ENCODE results near the gene COMMD10. TPM values are rescaled to one million over a fixed set of nuclear protein-coding genes. Genes with fewer than 3 reads are reported as not detected.

Gene COMMD10
- total RNA-seq, 1 donor from 2014 or later: 21.8 TPM

- Mint-ChIP-seq H3K27ac (no peak overlapping the region), H3K36me3 (ENCODE audit: low read depth) (no peaks in the 10 kb centered on the region), H3K27me3 (ENCODE audit: insufficient read depth) (no peaks in the 10 kb centered on the region), H3K4me3 (no peak overlapping the region), H3K9me3 (no peaks in the 10 kb centered on the region), H3K4me1 (ENCODE audit: low read depth) (peaks cover 9% of the 10 kb centered on the region)
- no peak for DNase-seq (ENCODE audit: low spot score)
- intact Hi-C loops (cut with micrococcal nuclease): no loop called here
These were observed 74.2 kb downstream of the COMMD10 start for GRCh38 chr5:116159006-116159405.

GRCh38 chr5:116174111-116174510, 89.3 kb downstream of the COMMD10 start:
- Mint-ChIP-seq H3K27me3 (ENCODE audit: insufficient read depth) (no peaks in the 10 kb centered on the region), H3K4me1 (ENCODE audit: low read depth) (no peaks in the 10 kb centered on the region), H3K4me3 (no peak overlapping the region), H3K36me3 (ENCODE audit: low read depth) (peaks cover 2% of the 10 kb centered on the region), H3K9me3 (peaks cover 19% of the 10 kb centered on the region), H3K27ac (no peak overlapping the region)
- no peak for DNase-seq (ENCODE audit: low spot score)
- intact Hi-C loops (cut with micrococcal nuclease): no loop called here

GRCh38 chr5:116176121-116176520, 91.3 kb downstream of the COMMD10 start:
- H3K36me3 Mint-ChIP-seq (ENCODE audit: low read depth): peaks cover 2% of the 10 kb centered on the region
- no peak overlapping the region for H3K4me3 Mint-ChIP-seq
- H3K9me3 Mint-ChIP-seq: peaks cover 11% of the 10 kb centered on the region
- no peaks in the 10 kb centered on the region for H3K27me3 Mint-ChIP-seq (ENCODE audit: insufficient read depth)
- intact Hi-C loops (cut with micrococcal nuclease): no loop called here
- no peak for DNase-seq (ENCODE audit: low spot score)
- no peak overlapping the region for H3K27ac Mint-ChIP-seq
- no peaks in the 10 kb centered on the region for H3K4me1 Mint-ChIP-seq (ENCODE audit: low read depth)

GRCh38 chr5:116178925-116179324, 94.1 kb downstream of the COMMD10 start:
- H3K36me3 Mint-ChIP-seq (ENCODE audit: low read depth): peaks cover 2% of the 10 kb centered on the region
- H3K27ac Mint-ChIP-seq: no peak overlapping the region
- H3K27me3 Mint-ChIP-seq (ENCODE audit: insufficient read depth): no peaks in the 10 kb centered on the region
- peaks cover 1% of the 10 kb centered on the region for H3K9me3 Mint-ChIP-seq
- no peaks in the 10 kb centered on the region for H3K4me1 Mint-ChIP-seq (ENCODE audit: low read depth)
- intact Hi-C loops (cut with micrococcal nuclease): no loop called here
- no peak overlapping the region for H3K4me3 Mint-ChIP-seq
- DNase-seq (ENCODE audit: low spot score): no peak

GRCh38 chr5:116209166-116209565, 124.3 kb downstream of the COMMD10 start:
- Mint-ChIP-seq H3K36me3 (ENCODE audit: low read depth) (no peaks in the 10 kb centered on the region), H3K4me1 (ENCODE audit: low read depth) (no peaks in the 10 kb centered on the region), H3K27ac (no peak overlapping the region), H3K9me3 (no peaks in the 10 kb centered on the region), H3K27me3 (ENCODE audit: insufficient read depth) (no peaks in the 10 kb centered on the region), H3K4me3 (no peak overlapping the region)
- intact Hi-C loops (cut with micrococcal nuclease): no loop called here
- DNase-seq (ENCODE audit: low spot score): no peak

- no peaks in the 10 kb centered on the region for H3K27me3 Mint-ChIP-seq (ENCODE audit: insufficient read depth)
- H3K9me3 Mint-ChIP-seq: no peaks in the 10 kb centered on the region
- intact Hi-C loops (cut with micrococcal nuclease): no loop called here
- DNase-seq (ENCODE audit: low spot score): no peak
- no peak overlapping the region for H3K27ac Mint-ChIP-seq
- no peaks in the 10 kb centered on the region for H3K36me3 Mint-ChIP-seq (ENCODE audit: low read depth)
- no peaks in the 10 kb centered on the region for H3K4me1 Mint-ChIP-seq (ENCODE audit: low read depth)
- H3K4me3 Mint-ChIP-seq: no peak overlapping the region
These were observed 127.4 kb downstream of the COMMD10 start for GRCh38 chr5:116212225-116212624.

- H3K27ac Mint-ChIP-seq: no peak overlapping the region
- H3K27me3 Mint-ChIP-seq (ENCODE audit: insufficient read depth): no peaks in the 10 kb centered on the region
- DNase-seq (ENCODE audit: low spot score): no peak
- H3K4me3 Mint-ChIP-seq: no peak overlapping the region
- no peaks in the 10 kb centered on the region for H3K9me3 Mint-ChIP-seq
- H3K36me3 Mint-ChIP-seq (ENCODE audit: low read depth): no peaks in the 10 kb centered on the region
- H3K4me1 Mint-ChIP-seq (ENCODE audit: low read depth): no peaks in the 10 kb centered on the region
- intact Hi-C loops (cut with micrococcal nuclease): no loop called here
These were observed 131.4 kb downstream of the COMMD10 start for GRCh38 chr5:116216246-116216645.

GRCh38 chr5:116225281-116225922, 140.6 kb downstream of the COMMD10 start:
- Mint-ChIP-seq H3K27ac (no peak overlapping the region), H3K4me3 (no peak overlapping the region), H3K36me3 (ENCODE audit: low read depth) (peaks cover 2% of the 10 kb centered on the region)

GRCh38 chr5:116229131-116229689, 144.4 kb downstream of the COMMD10 start:
- no peak for DNase-seq (ENCODE audit: low spot score)
- no peaks in the 10 kb centered on the region for H3K4me1 Mint-ChIP-seq (ENCODE audit: low read depth)
- H3K27me3 Mint-ChIP-seq (ENCODE audit: insufficient read depth): no peaks in the 10 kb centered on the region
- no peaks in the 10 kb centered on the region for H3K36me3 Mint-ChIP-seq (ENCODE audit: low read depth)
- no peak overlapping the region for H3K27ac Mint-ChIP-seq
- peaks cover 9% of the 10 kb centered on the region for H3K9me3 Mint-ChIP-seq
- intact Hi-C loops (cut with micrococcal nuclease): no loop called here
- no peak overlapping the region for H3K4me3 Mint-ChIP-seq

More at GRCh38 chr5:116225281-116225922, 140.6 kb downstream of the COMMD10 start:
- no peaks in the 10 kb centered on the region for H3K27me3 Mint-ChIP-seq (ENCODE audit: insufficient read depth)
- DNase-seq (ENCODE audit: low spot score): no peak
- no peaks in the 10 kb centered on the region for H3K4me1 Mint-ChIP-seq (ENCODE audit: low read depth)
- peaks cover 11% of the 10 kb centered on the region for H3K9me3 Mint-ChIP-seq
- intact Hi-C loops (cut with micrococcal nuclease): no loop called here

- no peaks in the 10 kb centered on the region for H3K36me3 Mint-ChIP-seq (ENCODE audit: low read depth)
- no peak overlapping the region for H3K4me3 Mint-ChIP-seq
- H3K27ac Mint-ChIP-seq: no peak overlapping the region
- intact Hi-C loops (cut with micrococcal nuclease): no loop called here
- DNase-seq (ENCODE audit: low spot score): no peak
- no peaks in the 10 kb centered on the region for H3K9me3 Mint-ChIP-seq
- H3K27me3 Mint-ChIP-seq (ENCODE audit: insufficient read depth): no peaks in the 10 kb centered on the region
- H3K4me1 Mint-ChIP-seq (ENCODE audit: low read depth): no peaks in the 10 kb centered on the region
These were observed 146.5 kb downstream of the COMMD10 start for GRCh38 chr5:116231288-116231687.

GRCh38 chr5:116234681-116235080, 149.9 kb downstream of the COMMD10 start:
- DNase-seq (ENCODE audit: low spot score): no peak
- Mint-ChIP-seq H3K4me1 (ENCODE audit: low read depth) (no peaks in the 10 kb centered on the region), H3K4me3 (no peak overlapping the region), H3K27ac (no peak overlapping the region), H3K9me3 (no peaks in the 10 kb centered on the region), H3K27me3 (ENCODE audit: insufficient read depth) (no peaks in the 10 kb centered on the region), H3K36me3 (ENCODE audit: low read depth) (no peaks in the 10 kb centered on the region)
- intact Hi-C loops (cut with micrococcal nuclease): no loop called here

GRCh38 chr5:116237917-116238500, 153.2 kb downstream of the COMMD10 start:
- DNase-seq (ENCODE audit: low spot score): no peak
- no peak overlapping the region for H3K27ac Mint-ChIP-seq
- H3K4me3 Mint-ChIP-seq: no peak overlapping the region
- intact Hi-C loops (cut with micrococcal nuclease): no loop called here
- no peaks in the 10 kb centered on the region for H3K27me3 Mint-ChIP-seq (ENCODE audit: insufficient read depth)
- H3K9me3 Mint-ChIP-seq: peaks cover 5% of the 10 kb centered on the region
- H3K36me3 Mint-ChIP-seq (ENCODE audit: low read depth): no peaks in the 10 kb centered on the region
- H3K4me1 Mint-ChIP-seq (ENCODE audit: low read depth): no peaks in the 10 kb centered on the region

- Mint-ChIP-seq H3K27ac (no peak overlapping the region), H3K4me1 (ENCODE audit: low read depth) (no peaks in the 10 kb centered on the region), H3K36me3 (ENCODE audit: low read depth) (no peaks in the 10 kb centered on the region), H3K4me3 (no peak overlapping the region), H3K9me3 (peaks cover 20% of the 10 kb centered on the region), H3K27me3 (ENCODE audit: insufficient read depth) (no peaks in the 10 kb centered on the region)
- intact Hi-C loops (cut with micrococcal nuclease): no loop called here
- DNase-seq (ENCODE audit: low spot score): no peak
These were observed 157.5 kb downstream of the COMMD10 start for GRCh38 chr5:116242343-116242742.
